Ovary (tissue), 9 donors: ENCODE results near the gene PSKH1. TPM values are rescaled to one million over a fixed set of nuclear protein-coding genes. Genes with fewer than 3 reads are reported as not detected.
A peak's percentile ranks its signal among the peaks of the same experiment; 100 is the strongest.

Source experiments
- DNase-seq, 5 donors: peaks; one replicate each; pipeline ENCODE4 v3.0.0-alpha.2; 2019 to 2020
- H3K27ac ChIP-seq, 2 donors: fragments of 200-600 bp; one replicate each; pipeline versions ENCODE4 v1.5.1 to v1.8.0; 2019 to 2022
- H3K27me3 ChIP-seq: fragments of 200-600 bp; one replicate; pipeline ENCODE4 v1.8.0; 2022
- H3K36me3 ChIP-seq: fragments of 200-600 bp; sonication (generic); one replicate; pipeline ENCODE4 v1.5.1; 2019
- H3K4me1 ChIP-seq: one replicate; pipeline ENCODE4 v1.8.1; 2013; ENCODE audit warnings: mild to moderate bottlenecking, moderate library complexity; ENCODE audit not compliant: insufficient read depth
- H3K4me3 ChIP-seq: fragments of 200-600 bp; sonication (generic); one replicate; pipeline ENCODE4 v1.5.1; 2017
- H3K9me3 ChIP-seq, 2 donors: fragments of 200-600 bp in 1 of 2; sonication (generic) in 1 of 2; one replicate each; pipeline versions ENCODE4 v1.5.1 to v1.8.1; 2013 to 2019; ENCODE audit warnings: mild to moderate bottlenecking in 1 of 2, moderate library complexity in 1 of 2
- EP300 ChIP-seq: sonication (generic); formaldehyde crosslinking; IDR thresholded peaks from one replicate; pipeline ENCODE4 v1.6.1; 2017; ENCODE audit warnings: antibody characterized with exemption
- POLR2A ChIP-seq: fragments of 450-650 bp; IDR thresholded peaks from one replicate; pipeline ENCODE4 v1.6.1; 2017; ENCODE audit warnings: antibody characterized with exemption, mild to moderate bottlenecking, moderate library complexity
- WGBS, 3 donors: extraction: QIAGEN DNeasy Blood & Tissue Kit in 1 of 3; methylation state at CpG; one replicate each; pipeline versions ENCODE4 v1.1.5 to v1.1.7; 2013 to 2017; 5-methylcytosine and 5-hydroxymethylcytosine counted together
- intact Hi-C, 4 donors: fragments of 100-400 bp; cut with DNase I; formaldehyde crosslinking; loops; one replicate each; pipeline versions ENCODE4 v1.11.0 to v1.15.1; 2022 to 2023
- polyA plus RNA-seq, 2 donors: library from polyadenylated mRNA; stranded (reverse); fragments of 200-250 nt in 1 of 2; fragments of 350-450 nt in 1 of 2; fragmentation: Illumina TruSeq in 1 of 2; extraction: RNeasy Lipid Tissue Mini Kit (QIAGEN cat#74804) in 1 of 2; gene quantifications; one replicate each; pipeline ENCODE4 v1.2.3, GENCODE V29; 2013 to 2014
- total RNA-seq, 7 donors: library from RNA; depleted of rRNA in 2 of 7; stranded (reverse); fragments of >200 nt in 2 of 7; fragmentation: NEBNext Ultra II Directional in 3 of 7; extraction: Animal tissue kit (Norgen Biotek cat#: 25700) in 3 of 7; gene quantifications; one replicate each; pipeline versions ENCODE4 v1.1.0 to v1.2.4, GENCODE V29; 2016 to 2023
- TF ChIP-seq, protein P1 (sequence below), 3 donors: fragments of 450-650 bp in 2 of 3; fragments of 200-600 bp in 1 of 3; IDR thresholded peaks; one replicate each; pipeline versions ENCODE4 v1.5.1 to v1.8.0; 2016 to 2022; ENCODE audit warnings: antibody characterized with exemption in 3 of 3, mild to moderate bottlenecking in 1 of 3
- donor health status: DM: no; HTN: no; CAD: no; lungs with moderate emphysema.
- donor health status: DM: no; HTN: no; CAD: no.
- donor health status: Bipolar disorder and iron deficiency.
- donor health status: DM: yes; HTN: yes; CAD: no.
- donor health status: DM: no; HTN: no; CAD: no.
- donor health status: DM: yes; HTN: yes; CAD: no.

The PSKH1 gene
- total and polyA plus RNA-seq, 9 donors = 9.6 to 38.9 (median 26.6) TPM

GRCh38 chr16:67954421-67955196, 61.6 kb downstream of the PSKH1 start:
- DNase-seq = peak in 1 of 5 donors; percentile 9
- 80 to 89% (median 84%) methylated on average over 9 to 10 of the region's 10 CpGs for WGBS, 3 donors

DNA sequence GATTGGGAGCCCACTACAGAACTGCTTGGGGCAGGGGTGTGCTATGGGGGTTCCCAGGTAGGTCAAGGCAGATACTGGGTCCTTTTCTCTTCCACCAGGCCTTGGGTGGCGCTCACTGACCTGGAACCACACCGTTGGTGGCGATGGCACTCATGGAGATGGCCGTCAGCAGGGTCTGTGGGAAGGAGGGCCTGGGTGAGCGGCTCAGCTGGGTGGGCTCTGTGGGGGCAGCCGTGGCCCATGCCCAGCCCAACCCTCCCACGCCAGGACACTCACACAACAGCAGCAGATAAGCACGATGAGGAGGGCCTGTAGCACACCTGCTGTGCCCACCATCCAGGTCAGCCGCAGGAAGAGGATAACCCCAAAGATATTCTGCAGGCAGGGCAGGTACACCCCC, 64.6 kb downstream of the PSKH1 start:
- intact Hi-C loops = no loop called here
- 89 to 93% (median 91%) methylated on average over 9 of the region's 9 CpGs for WGBS, 3 donors
- Histone ChIP-seq H3K9me3 (no peaks in the 10 kb centered on the region), H3K36me3 (no peaks in the 10 kb centered on the region), H3K4me1 (peaks cover 7% of the 10 kb centered on the region), H3K4me3 (no peak overlapping the region), H3K27me3 (no peaks in the 10 kb centered on the region), H3K27ac (no peak overlapping the region)
- peak in 1 of 5 donors; percentile 12 for DNase-seq
- no peak for TF ChIP-seq EP300
- TF ChIP-seq, protein P1, sequence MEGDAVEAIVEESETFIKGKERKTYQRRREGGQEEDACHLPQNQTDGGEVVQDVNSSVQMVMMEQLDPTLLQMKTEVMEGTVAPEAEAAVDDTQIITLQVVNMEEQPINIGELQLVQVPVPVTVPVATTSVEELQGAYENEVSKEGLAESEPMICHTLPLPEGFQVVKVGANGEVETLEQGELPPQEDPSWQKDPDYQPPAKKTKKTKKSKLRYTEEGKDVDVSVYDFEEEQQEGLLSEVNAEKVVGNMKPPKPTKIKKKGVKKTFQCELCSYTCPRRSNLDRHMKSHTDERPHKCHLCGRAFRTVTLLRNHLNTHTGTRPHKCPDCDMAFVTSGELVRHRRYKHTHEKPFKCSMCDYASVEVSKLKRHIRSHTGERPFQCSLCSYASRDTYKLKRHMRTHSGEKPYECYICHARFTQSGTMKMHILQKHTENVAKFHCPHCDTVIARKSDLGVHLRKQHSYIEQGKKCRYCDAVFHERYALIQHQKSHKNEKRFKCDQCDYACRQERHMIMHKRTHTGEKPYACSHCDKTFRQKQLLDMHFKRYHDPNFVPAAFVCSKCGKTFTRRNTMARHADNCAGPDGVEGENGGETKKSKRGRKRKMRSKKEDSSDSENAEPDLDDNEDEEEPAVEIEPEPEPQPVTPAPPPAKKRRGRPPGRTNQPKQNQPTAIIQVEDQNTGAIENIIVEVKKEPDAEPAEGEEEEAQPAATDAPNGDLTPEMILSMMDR (IDR thresholded peaks at IDR 0.05) = no peak
- TF ChIP-seq POLR2A = no peak

More at GRCh38 chr16:67954421-67955196, 61.6 kb downstream of the PSKH1 start:
- Histone ChIP-seq H3K27me3 (no peaks in the 10 kb centered on the region), H3K4me1 (peaks cover 3% of the 10 kb centered on the region), H3K9me3 (no peaks in the 10 kb centered on the region), H3K27ac (no peak overlapping the region), H3K36me3 (no peaks in the 10 kb centered on the region), H3K4me3 (no peak overlapping the region)
- intact Hi-C loops = no loop called here
- TF ChIP-seq EP300 (no peak), POLR2A (no peak)
- TF ChIP-seq, protein P1 (IDR thresholded peaks at IDR 0.05) = no peak

DNA sequence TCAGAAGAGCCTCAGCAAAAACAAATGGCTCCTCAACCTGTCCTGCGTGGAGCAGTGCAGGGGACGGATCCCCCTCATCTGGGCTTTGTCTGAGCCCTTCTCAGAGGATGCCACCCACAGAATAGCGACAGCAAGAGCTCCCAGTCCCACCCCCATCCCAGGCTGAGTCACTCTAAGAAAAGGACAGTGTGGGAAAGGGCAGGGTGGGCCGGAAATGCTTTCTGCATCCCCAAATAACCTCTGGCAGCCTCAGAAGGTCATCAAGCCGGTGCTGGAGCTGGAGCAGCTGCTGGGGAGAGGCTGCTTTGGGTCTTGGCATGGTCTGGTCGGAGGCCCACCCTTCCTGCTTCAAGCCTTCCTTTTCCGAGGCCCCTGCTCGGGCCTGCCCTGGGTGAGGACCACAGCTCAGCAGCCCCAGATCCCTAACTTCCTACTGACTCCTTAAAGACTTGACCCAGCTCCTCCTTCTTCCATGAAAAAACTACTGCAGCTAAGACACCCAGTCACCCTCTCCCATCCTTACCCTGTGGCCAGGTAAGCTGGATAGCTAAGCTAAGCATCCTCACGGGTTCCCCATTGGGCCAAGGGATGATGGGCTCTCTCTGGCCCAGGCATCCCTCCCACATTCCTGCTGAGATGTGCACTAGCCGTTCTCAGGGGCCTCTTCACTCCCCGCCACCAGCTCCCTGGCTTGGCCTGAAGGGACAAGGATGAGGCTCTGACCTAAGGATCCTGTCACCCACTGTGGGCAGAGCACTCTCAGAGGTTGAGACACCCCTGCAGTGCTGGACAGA, 66.7 kb downstream of the PSKH1 start:
- H3K27me3 ChIP-seq = no peaks in the 10 kb centered on the region
- WGBS, 3 donors = 17 to 34% (median 27%) methylated on average over 11 of the region's 11 CpGs
- TF ChIP-seq, protein P1 (IDR thresholded peaks at IDR 0.05) = no peak
- no peak for TF ChIP-seq EP300
- TF ChIP-seq POLR2A = no peak
- peak in 4 of 5 donors; percentile 43 to 71 (median 63) for DNase-seq
- no peaks in the 10 kb centered on the region for H3K36me3 ChIP-seq
- peaks cover 9% of the 10 kb centered on the region for H3K4me1 ChIP-seq
- no peak overlapping the region for H3K4me3 ChIP-seq
- intact Hi-C loops = no loop called here
- H3K9me3 ChIP-seq = no peaks in the 10 kb centered on the region
- H3K27ac ChIP-seq = no peak overlapping the region

DNA sequence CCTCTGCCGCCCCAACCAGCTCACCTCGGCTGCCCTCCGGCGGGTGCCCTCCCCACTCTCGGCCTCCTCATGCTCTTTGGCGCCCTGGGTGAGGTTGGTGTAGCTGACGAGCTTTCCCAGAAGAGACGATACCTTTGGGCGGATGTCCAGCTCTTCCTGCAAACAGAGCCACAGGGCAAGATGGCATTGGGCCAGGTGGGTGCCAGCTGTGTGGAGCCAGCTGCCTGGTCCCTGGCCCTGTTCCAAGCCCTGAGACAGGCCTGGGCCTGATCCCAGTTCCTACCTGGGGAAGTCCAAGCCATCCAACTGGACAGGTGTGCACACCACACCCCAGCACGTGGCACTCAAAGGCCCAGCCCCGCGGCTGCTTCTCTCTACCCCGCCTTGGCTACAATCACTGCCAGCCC, 68.5 kb downstream of the PSKH1 start:
- TF ChIP-seq, protein P1 (IDR thresholded peaks at IDR 0.05) = no peak
- TF ChIP-seq EP300 (no peak), POLR2A (no peak)
- 89 to 91% (median 89%) methylated on average over 13 of the region's 13 CpGs for WGBS, 3 donors
- Histone ChIP-seq H3K4me3 (no peak overlapping the region), H3K27me3 (no peaks in the 10 kb centered on the region), H3K9me3 (no peaks in the 10 kb centered on the region), H3K36me3 (no peaks in the 10 kb centered on the region), H3K4me1 (peaks cover 13% of the 10 kb centered on the region), H3K27ac (no peak overlapping the region)
- intact Hi-C loops = no loop called here
- peak in 1 of 5 donors; percentile 57 for DNase-seq
